GM19463 (cell line): ENCODE data around the gene RRAS.

ENCODE experiments used
- ATAC-seq: cut with Tn5 transposase; IDR thresholded peaks from one replicate; pipeline ENCODE4 v1.9.1; 2021; ENCODE audit warnings: mild to moderate bottlenecking, moderate library complexity; ENCODE audit not compliant: unreplicated experiment

RRAS gene

DNA sequence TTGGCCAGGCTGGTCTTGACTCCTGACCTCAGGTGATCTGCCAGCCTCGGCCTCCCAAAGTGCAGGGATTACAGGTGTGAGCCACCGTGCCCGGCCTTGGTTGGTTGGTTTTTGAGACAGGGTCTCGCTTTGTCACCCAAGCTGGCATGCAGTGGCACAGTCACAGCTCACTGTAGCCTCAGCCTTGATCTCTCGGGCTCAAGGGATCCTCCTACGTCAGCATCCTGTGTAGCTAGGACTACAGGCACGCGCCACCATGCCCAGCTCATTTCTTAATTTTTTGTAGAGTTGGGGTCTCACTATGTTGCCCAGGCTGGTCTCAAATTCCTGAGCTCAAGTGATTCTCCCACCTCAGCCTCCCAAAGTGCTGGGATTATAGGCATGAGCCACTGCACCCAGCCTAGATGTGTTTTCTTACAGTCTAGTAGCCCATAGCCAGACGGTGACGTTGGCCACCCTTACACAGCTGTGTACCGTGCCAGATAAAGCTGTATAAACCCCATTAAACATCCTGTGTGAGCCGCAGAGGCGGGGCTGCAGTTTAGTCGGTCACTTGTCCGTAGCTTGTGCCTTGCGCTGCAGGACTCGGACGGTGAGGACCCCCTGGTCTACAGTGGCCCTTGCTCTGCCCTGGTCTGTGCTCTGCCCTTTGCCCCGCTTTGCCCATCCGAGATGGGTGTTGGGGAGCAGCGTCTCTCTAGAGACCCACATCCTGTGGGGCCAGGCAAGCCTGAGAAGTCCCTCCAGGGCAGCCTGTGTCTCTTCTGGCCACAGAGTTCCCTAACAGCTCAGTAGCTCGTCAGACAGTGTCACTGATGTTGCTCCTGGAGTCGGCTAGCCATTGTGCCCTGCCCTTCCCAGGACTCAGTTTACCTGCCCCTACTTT is 15.9 kb upstream of the RRAS start:
- ATAC-seq, result no peak

DNA sequence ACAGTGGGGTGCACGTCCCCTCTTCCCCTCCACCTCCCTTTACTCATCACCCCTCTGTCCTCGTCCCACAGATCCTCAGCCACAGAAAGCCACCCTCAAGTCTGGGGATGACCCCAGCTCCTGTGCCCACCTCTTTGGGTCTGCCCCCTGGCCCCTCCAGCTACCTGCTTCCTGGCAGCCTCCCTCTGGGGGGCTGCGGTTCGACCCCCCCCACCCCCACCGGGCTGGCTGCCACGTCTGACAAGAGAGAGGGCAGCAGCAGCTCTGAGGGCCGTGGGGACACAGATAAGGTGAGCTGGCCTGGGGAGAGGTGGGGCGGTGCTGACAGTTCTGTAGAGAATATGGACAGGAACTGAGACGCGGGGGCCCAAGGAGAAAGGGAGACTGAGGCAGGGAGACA is 14.6 kb upstream of the RRAS start:
- no peak for ATAC-seq

DNA sequence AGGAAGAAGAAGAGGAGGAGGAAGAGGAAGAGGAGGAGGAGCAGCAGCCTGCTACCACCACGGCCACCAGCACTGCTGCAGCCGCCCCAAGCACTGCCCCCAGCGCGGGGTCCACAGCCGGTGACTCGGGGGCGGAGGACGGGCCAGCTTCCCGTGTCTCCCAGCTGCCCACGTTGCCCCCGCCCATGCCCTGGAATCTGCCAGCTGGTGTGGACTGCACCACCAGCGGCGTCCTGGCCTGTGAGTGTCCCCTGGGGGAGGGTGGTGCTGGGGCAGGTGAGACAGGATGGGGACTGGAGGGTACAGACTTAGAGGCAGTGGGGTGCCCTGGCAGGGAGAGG is 13.5 kb upstream of the RRAS start:
- no peak for ATAC-seq

DNA sequence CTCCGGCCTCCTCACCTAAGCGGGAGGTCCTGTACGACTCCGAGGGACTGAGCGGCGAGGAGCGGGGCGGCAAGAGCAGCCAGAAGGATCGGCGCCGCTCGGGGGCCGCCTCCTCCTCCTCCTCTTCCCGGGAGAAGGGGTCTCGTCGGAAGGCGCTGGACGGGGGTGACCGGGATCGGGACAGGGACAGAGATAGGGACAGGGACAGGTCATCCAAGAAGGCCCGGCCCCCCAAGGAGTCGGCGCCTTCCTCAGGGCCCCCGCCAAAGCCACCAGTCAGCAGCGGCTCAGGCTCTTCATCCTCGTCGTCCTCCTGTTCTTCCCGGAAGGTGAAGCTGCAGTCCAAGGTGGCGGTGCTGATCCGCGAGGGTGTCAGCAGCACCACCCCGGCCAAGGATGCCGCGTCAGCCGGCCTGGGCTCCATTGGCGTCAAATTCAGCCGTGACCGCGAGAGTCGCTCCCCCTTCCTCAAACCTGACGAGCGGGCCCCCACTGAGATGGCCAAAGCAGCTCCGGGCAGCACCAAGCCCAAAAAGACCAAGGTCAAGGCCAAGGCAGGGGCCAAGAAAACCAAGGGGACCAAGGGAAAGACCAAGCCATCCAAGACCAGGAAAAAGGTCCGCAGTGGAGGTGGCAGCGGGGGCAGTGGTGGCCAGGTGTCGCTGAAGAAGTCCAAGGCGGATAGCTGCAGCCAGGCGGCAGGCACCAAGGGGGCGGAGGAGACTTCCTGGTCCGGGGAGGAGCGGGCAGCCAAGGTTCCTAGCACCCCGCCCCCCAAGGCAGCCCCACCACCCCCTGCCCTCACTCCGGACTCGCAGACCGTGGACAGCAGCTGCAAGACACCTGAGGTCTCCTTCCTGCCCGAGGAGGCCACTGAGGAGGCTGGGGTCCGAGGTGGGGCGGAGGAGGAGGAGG is 12.9 kb upstream of the RRAS start:
- no peak for ATAC-seq

DNA sequence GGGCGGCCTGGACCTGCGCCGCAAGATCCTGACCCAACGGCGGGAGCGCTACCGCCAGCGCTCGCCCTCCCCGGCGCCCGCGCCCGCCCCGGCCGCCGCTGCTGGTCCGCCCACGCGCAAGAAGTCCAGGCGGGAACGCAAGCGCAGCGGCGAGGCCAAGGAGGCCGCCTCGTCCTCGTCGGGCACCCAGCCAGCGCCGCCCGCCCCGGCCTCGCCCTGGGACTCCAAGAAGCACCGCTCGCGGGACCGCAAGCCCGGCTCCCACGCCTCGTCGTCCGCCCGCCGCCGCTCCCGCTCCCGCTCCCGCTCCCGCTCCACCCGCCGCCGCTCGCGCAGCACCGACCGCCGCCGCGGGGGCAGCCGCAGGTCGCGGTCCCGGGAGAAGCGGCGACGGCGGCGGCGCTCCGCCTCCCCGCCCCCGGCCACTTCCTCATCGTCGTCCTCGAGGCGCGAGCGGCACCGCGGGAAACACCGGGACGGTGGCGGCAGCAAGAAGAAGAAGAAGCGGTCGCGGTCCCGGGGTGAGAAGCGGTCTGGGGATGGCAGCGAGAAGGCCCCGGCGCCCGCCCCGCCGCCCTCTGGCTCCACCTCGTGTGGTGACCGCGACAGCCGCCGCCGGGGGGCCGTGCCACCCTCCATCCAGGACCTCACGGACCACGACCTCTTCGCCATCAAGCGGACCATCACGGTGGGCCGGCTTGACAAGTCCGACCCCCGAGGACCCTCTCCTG is 12.0 kb upstream of the RRAS start:
- no peak for ATAC-seq

DNA sequence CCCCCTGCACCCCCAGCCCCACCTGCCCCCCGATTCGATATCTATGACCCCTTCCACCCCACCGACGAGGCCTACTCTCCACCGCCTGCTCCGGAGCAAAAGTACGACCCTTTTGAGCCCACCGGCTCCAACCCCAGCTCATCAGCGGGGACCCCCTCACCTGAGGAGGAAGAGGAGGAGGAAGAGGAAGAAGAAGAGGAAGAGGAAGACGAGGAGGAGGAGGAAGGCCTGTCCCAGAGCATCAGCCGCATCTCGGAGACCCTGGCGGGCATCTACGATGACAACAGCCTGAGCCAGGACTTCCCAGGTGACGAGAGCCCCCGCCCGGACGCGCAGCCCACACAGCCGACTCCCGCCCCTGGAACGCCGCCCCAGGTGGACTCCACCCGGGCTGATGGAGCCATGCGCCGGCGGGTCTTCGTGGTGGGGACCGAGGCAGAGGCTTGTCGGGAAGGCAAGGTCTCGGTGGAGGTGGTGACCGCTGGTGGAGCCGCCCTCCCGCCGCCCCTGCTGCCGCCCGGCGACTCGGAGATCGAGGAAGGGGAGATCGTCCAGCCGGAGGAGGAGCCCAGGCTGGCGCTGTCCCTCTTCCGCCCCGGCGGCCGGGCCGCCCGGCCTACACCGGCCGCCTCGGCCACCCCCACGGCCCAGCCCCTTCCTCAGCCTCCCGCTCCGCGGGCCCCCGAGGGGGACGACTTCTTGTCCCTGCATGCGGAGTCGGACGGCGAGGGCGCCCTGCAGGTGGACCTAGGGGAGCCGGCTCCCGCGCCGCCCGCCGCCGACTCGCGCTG is 11.3 kb upstream of the RRAS start:
- no peak for ATAC-seq

DNA sequence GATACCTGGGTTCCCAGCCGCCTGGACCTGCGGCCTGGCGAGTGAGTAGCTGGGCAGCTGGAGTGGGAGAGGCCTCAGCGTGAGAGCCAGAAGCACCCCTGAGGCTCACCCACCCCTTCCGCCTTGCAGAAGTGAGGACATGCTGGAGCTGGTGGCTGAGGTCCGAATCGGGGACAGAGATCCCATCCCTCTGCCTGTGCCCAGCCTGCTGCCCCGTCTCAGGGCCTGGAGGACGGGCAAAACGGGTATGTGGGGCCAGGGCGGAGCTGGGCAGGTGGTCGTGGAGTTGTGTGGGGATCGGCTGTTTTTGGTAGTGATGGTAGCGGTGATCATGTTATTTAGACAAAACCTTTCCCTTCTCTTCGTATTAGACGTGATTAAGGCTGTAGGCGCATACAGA is 6.6 kb upstream of the RRAS start:
- no peak for ATAC-seq

DNA sequence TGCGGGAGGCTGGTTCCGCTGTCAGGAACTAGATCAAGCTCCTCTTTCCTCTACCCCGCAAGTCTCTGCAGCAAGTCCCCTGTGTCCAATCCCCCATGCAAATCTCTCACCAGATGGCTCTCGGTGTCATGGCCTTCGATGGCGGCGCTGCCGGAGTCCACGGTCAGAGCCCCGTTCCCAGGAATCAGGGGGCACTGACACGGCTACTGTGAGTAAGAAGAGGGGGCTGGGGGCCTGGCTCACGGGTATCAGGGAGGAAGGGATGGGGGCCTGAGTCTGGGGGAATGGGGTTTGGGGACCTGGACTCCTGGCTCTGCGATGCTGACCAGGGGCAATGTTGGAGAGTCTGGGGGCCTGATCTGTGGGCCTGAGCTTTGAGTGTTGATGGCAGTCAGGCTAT is 6.1 kb upstream of the RRAS start:
- ATAC-seq, result no peak

DNA sequence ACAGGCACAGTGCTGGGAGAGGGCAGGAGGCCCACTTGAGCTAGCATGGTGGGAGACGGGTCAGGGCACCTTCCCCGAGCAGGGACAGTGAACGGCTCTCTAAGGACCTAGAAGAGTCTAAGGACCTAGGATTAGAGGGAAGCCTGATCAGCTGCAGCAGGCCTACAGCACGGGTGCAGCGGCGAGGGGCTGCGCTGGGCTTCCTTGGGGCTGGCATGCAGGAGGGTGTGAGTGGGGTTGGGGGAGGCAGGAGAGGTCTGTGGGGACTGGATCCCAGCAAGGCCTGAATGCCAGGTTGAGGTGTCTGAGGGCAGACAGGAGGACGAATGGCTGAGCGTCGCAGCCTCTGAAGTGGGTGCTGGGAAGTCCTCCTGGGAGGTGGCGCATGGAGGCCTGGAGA is 5.6 kb upstream of the RRAS start:
- ATAC-seq, result no peak

DNA sequence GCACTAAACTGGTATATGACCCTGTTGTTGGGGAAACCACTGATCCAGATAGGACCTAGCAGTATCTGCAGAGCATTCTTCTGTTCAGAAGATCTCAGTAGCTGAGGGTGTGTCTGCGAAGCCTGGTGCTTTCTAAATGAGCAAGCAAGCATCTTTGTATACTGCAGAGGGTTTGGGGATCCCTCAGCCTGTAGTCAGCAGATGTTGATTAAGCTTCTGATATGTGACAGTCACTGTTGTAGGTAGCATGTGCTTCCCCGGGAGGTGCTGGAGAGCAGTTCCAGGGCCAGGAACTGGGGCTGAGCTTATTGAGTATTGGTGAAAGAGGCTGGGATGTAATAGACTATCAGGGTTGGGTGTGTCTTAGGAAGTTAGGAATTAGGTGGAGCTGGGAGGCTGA is 3.5 kb upstream of the RRAS start:
- ATAC-seq, result no peak

DNA sequence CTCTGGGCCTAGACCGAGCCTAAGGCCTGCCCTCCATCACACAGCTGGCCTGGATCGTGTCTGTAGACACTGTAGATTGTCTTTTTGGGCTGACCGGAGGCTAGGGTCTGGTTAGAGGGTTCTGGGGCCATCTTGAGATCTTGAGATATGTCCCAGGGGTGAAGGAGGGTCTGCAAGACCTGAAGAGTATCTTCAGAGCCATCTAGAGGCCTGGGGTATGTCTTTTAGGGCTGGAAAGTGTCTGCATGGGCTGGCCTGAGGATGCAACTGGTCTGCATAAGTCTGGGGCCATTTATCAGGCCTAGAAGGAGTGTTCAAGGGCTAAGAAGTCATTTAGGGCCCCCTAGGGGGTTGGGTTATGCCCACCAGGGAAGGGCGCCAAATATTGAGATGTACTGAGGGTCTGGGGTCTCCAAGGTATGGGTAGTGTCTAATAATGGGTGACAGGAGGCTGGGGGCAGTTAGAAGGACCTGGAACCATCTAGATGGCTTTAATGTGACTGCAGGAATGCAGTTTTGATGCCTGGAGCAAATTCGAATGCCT is 2.6 kb upstream of the RRAS start:
- no peak for ATAC-seq

DNA sequence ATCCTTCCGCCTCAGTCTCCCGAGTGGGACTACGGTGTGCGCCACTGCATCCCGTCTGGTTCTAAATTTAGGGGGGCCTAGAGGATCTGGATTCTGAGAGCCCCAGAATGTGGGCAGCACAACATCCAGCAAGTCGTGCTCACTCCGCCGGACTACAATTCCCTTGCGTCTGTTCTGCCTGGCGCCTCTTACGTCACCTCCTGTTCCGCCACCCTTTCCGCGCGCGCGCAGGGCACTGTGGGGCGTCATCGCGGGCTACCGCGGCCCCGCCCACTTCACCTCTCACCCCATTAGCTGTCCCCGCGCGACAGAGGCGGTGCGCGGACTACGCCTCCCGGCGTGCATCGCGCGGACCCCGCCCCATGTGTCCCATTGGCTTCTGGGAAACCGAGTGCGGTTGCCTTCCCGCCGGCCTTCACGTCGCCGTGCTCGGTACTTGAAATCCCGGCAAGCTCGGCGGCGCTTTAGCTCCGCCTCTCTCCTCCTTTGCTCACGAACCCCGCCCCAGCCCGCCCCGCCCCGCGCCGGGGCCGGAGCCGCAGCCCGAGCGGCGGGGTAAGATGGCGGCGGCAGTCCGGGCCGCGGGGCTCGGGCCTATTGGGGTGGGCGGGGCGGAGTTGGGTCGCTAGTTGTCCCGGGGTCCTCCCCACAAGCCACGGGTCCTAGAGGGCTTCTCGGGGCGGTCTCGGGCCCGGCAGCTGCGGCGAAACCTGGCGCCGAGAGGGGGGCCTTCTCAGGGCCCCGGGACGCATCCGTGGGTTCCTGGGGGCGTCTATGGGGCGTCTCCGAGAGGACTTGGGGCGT is 1.9 kb upstream of the RRAS start, which contains the start of gene SCAF1:
Gene SCAF1, plus strand, starts transcription at position 522 of the 804 bp plus-strand sequence. CDS start 2,818 bp downstream, outside the sequence.
- peak; percentile 63 for ATAC-seq

DNA sequence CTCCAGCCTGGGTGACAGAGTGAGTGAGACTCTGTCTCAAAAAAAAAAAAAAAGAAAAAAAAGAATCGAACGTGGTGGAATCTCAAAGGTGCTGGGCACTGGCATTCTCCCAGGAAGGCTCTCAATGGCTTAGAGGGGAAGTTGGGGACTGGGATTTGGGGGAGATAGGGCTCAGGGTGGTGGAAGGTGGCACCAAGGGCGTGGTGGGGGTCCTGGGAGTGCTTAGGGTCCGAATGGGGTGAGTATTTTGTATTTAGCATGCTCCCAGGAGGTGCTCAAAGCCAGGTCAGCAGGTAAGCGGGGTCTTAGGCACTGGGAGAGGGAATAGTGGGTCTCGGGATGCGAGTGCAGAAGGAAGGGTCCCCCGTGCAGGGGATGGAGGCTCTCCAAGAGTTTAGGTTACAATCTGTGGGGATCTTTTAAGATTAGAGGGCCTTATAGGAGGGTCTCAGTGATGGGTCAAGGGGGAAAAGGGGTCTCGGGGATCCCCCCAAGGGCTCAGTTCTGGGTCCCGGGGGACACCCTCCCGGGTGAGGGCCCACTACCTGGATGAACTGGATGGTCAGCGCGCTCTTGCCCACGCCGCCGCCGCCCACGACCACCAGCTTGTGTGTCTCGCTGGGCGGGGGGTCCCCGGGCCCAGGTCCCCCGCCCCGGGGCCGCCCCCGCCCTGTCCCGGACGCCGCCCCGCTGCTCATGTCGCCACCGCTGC is 386 bp downstream of the RRAS start:
- no peak for ATAC-seq

DNA sequence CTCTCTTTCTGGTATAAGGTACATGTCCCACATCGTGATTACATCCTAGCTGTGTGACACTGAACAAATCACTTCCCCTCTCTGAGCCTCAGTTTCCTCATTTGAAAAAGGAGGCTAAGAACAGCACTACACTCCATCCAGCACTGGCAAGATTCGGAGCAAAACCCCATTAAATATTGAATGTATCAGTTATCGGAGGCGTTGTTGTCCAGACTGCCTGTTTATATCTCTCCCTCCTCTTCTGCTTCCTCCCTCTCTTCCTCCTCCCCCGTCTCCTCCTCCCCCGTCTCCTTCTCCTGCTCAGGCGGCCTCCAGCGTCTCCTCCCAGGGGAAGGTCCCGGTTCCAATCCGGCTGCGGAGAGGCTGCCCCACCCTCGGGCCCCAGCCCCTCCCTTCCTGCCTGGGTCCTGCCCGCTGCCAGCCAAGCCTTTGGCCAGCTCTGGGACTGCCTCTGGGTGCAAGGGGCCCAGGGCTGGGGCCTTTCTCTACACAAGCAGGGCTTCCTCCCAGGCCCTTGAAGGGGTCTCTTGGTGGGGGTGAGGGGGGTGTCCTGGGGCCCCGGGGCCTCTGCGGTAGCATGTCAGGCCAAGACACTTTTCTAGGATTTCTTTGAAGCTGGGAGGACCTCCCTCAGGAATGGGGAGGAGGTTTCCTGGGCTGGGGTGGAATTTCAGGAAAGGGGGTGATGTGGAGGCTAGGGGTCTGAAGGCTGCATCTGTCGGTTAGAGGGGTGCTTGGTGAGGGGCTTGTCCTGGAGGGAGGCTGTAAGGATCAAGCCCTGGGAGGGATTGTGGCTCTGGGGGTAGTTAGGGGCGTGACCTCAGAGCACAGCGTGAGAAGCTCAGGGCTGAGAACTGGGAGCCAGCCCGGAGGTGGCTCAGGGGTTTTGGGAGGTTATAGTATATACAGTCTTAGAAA is 1.9 kb downstream of the RRAS start:
- ATAC-seq, result no peak

DNA sequence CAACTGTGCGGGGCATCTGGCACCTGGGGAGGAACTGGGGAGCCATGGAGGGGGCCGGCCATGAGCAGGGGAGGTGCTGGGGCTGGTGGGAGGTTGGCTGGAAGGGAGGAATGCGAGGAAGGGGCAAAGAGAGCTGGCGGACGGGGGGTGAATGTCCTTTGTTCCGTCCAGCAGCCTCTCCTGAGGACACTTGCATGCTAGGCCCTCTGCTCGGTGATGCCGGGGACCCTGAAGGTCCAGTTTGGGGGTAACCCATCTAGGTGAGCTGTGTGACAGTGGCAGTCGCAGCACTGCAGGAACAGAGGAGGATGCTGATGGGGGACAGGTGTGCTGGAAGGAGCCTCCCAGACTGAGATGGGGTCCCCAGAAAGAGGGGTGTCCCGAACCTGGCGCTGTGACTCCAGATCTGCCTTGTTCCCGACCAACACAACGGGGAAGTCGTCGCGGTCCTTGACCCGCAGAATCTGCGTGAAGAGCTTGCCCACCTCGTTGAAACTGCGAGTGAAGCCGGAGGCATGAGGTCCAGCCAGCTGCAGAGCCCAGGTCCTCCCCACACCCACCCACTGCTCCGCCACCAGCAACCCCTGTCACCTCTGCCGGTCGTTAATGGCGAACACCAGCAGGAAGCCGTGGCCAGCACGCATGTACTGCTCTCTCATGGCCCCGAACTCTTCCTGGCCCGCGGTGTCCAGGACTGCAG is 3.6 kb downstream of the RRAS start:
- no peak for ATAC-seq

DNA sequence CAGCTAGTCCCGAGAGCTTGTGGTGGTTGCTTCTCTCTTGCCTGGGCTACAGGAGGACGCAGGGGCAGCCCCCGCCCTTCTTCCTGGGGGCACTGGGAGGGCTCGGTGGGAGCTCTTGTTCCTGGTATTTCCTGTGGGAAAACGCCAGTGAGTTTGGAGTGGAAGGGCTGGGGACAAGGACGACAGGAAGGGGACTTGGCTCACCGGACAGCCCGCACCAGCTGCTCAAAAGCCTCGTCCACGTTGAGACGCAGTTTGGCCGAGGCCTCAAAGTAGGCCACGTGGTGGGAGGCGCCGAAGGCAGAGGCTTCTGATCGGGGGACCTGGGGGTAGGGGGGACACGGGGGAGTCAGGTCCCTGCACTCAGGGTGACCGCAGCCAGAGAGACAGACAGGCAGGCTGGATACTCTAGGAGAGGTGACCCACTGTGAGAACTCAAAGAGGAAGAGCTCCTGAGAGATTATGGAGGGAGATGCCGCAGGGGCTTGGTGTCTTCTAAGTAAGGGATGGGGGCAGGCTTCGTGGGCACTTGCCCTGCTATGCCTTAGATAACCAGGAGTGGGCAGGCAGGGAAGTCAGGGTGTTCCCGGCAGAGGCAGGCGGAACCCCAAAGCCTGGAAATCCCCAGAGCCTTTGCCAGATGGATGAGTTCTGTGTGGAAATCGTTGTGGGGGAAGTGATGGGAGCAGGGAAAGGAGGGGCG is 4.3 kb downstream of the RRAS start:
- no peak for ATAC-seq
